DND-41 (cell line): ENCODE data around the gene PTPRD.

Experiments
- CTCF ChIP-seq: IDR thresholded peaks from 2 replicates; pipeline ENCODE4 v1.5.1; 2012; ENCODE audit warnings: borderline replicate concordance, low read length, moderate library complexity, mild to moderate bottlenecking; ENCODE audit not compliant: poor library complexity, severe bottlenecking; ENCODE audit errors: extremely low read depth
- EZH2 ChIP-seq: IDR thresholded peaks from 3 replicates; pipeline ENCODE4 v1.6.1; 2012; ENCODE audit warnings: borderline replicate concordance, low read depth, mild to moderate bottlenecking, moderate library complexity, low read length, inconsistent platforms; ENCODE audit not compliant: severe bottlenecking

GRCh38 chr9:8614926-8615440, 1997.8 kb downstream of the PTPRD start:
- no peak for TF ChIP-seq CTCF
- TF ChIP-seq EZH2: no peak
